LoVo (cell line): ENCODE data around the gene CTRL.

Experiments
- DNase-seq: peaks from one replicate; pipeline ENCODE4 v3.0.0-alpha.2; 2016; ENCODE audit warnings: low spot score

Gene CTRL

GRCh38 chr16:67963292-67963661, 31.6 kb upstream of the CTRL start:
- no peak for DNase-seq

- no peak for DNase-seq
These were observed 30.5 kb upstream of the CTRL start for GRCh38 chr16:67962135-67962534.

DNA sequence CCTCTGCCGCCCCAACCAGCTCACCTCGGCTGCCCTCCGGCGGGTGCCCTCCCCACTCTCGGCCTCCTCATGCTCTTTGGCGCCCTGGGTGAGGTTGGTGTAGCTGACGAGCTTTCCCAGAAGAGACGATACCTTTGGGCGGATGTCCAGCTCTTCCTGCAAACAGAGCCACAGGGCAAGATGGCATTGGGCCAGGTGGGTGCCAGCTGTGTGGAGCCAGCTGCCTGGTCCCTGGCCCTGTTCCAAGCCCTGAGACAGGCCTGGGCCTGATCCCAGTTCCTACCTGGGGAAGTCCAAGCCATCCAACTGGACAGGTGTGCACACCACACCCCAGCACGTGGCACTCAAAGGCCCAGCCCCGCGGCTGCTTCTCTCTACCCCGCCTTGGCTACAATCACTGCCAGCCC, 29.9 kb upstream of the CTRL start:
- no peak for DNase-seq

DNA sequence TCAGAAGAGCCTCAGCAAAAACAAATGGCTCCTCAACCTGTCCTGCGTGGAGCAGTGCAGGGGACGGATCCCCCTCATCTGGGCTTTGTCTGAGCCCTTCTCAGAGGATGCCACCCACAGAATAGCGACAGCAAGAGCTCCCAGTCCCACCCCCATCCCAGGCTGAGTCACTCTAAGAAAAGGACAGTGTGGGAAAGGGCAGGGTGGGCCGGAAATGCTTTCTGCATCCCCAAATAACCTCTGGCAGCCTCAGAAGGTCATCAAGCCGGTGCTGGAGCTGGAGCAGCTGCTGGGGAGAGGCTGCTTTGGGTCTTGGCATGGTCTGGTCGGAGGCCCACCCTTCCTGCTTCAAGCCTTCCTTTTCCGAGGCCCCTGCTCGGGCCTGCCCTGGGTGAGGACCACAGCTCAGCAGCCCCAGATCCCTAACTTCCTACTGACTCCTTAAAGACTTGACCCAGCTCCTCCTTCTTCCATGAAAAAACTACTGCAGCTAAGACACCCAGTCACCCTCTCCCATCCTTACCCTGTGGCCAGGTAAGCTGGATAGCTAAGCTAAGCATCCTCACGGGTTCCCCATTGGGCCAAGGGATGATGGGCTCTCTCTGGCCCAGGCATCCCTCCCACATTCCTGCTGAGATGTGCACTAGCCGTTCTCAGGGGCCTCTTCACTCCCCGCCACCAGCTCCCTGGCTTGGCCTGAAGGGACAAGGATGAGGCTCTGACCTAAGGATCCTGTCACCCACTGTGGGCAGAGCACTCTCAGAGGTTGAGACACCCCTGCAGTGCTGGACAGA, 28.1 kb upstream of the CTRL start:
- no peak for DNase-seq

- DNase-seq = no peak
These were observed 26.0 kb upstream of the CTRL start for GRCh38 chr16:67957622-67958021.

GRCh38 chr16:67954421-67955196, 22.9 kb upstream of the CTRL start:
- no peak for DNase-seq

DNA sequence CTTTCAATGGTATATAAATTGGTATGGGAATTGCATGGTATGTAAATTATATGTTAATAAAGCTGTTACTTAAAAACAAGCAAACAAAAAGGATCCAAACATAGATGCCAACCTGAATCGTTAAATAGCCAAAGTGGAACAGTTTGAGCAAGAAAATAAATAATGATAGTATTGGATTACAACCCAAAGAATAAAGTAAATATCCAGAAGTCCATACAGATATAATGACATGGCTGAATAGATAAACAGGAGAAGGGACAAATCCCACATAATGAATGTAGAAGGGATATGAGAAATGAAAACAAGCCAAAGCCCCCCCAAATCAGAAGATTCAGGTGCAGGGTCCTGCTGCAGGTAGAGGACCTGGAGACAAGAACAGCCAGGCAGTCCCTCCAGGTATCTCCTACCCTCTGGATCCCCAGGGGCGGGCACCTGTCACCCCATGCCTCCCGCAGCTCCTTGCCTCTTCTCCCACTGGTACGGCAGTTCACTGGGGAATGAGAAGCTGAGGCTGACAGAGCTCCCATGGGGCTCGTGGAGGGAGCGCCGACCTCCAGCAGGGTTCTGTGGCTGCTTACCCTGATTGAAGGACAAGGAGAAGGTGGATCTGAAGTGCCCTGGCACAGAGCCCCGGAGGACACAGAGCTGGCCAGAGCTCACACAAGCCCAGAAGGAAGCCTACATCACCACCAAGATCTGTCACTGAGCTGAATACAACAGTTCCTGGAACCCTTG, 22.1 kb upstream of the CTRL start:
- DNase-seq = no peak

DNA sequence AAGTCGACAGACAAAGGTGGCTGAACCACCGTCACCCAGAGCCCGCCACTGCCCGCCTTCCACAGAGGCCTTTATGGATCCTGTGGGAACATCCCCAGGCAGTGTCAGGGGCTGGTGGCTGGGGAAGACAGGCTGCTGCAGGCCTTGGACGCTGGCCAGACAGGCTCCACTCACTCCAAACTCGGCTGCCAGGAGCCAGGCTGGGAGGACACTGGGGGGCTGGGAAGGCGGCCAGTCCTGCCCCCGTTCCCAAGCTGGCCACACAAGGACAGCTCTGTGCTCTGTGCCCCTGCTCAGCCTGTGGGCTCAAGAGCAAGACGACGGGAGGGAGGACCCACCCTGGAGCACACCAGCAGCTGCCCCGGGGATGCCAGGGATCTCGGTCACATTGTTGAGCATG, 19.8 kb upstream of the CTRL start:
- no peak for DNase-seq

GRCh38 chr16:67950335-67950843, 18.7 kb upstream of the CTRL start:
- no peak for DNase-seq

GRCh38 chr16:67949645-67950044, 18.0 kb upstream of the CTRL start:
- no peak for DNase-seq

- DNase-seq = no peak
These were observed 16.4 kb upstream of the CTRL start for GRCh38 chr16:67948015-67948414.

- no peak for DNase-seq
These were observed 15.4 kb upstream of the CTRL start for GRCh38 chr16:67946966-67947558.

- DNase-seq = no peak
These were observed 14.5 kb upstream of the CTRL start for GRCh38 chr16:67946128-67946569.

GRCh38 chr16:67945392-67945933, 13.8 kb upstream of the CTRL start:
- no peak for DNase-seq

DNA sequence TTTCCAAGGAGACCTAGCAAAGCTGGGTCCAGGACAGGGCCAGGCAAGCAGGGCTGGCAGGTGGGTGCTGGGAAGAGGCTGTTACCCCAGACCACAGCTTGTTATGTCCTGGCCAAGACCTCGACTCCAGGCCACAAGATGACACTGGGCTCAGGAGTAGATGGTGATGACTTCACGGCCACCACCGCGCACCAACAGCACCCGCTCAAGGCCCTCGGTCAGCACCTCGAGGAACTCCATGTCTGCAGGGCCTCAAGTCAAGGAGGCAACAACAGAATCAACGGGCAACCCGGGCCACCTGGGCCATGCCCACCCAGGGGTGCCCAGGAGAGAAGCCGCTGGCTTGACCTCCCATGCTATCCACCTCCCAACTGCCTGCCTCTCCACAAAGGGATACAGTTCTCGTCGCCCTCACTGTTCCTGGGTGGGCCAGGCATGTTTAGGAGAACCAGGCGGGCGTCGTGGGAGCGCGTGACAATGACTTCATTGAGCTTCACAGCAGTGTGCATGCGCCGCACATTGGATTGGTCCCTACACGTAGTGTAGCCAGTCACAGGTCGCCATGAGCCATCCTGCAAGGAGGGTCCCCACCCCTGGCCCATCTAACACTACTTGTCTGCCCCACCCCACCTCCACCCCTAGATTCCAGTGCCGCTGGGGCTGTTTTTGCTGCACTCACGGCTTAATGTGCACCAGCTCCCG, 13.2 kb upstream of the CTRL start:
- DNase-seq = no peak

DNA sequence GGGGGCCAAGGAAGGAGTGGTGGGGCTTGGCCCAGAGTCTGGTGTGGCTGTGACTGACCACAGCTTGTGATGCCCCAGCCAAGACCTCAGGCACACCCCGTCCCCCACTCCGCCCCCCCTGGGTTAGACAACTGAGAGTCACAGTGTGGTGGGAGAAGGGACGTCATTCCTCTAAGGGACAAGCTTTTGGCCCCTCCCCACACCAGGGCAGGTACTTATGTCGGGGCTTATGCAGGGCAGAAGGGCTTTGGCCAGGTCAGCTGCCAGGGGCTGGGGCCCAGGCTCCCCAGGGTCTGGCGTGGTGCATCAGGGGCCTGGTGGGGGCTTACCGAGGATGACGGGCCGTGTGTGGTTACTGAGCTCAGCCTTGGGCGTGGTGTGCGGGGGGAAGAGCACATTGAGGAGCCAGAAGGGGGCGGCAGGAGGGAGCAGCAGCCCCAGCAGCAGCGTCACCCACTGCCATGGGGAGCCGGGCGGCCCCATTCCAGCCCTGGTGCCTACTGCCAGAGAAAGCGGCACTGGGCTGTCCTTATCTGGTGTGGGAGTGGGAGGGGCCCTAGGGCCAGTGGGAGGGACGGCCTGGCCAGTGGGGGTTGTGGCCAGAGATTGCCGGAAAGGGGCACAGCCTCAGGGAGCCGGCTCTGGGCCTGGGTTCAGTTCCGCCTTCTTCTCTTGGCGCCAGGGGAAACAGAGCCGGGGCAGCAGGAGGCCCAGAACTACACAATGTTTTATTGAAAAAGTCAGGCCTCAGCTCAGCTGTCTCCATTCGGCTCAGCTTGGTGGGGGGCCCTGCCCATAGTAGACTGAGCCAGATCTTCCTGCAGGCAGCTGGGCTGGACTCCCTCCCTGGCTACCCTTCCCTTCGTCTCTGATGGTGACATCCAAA, 12.2 kb upstream of the CTRL start, which contains the start of gene LCAT:
Gene LCAT (minus strand): TSS at position 502 of the 886 bp plus-strand sequence. CDS start 19 bp downstream, at position 483.
- DNase-seq = no peak

DNA sequence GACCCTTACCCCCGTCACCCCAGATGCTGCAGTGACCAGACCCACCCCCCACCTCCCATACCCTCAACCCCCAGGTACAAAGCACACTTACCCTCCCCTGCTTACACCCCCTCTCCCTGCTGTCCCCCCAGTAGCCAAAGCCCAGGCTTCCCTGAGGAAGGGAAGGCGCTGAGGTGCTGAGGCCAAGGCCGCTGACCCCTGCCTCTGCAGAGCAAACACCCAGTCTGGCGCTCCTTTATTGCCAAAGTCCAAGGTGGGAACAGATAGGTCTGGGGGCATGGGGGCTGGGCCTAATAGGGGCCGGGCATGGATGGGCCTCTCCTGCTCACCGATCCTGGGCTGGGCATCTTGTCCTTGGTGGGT, 11.6 kb upstream of the CTRL start:
- no peak for DNase-seq

GRCh38 chr16:67942510-67943255, 11.0 kb upstream of the CTRL start:
- DNase-seq = no peak

- DNase-seq = peak; percentile 46
These were observed 10.5 kb upstream of the CTRL start for GRCh38 chr16:67942200-67942509.
